ENCODE measurements around the gene CARS2.
A peak's percentile ranks its signal among the peaks of the same experiment; 100 is the strongest.
"Not testable (repeated sequence)": the region's sequence is repeated elsewhere in the genome, so short reads cannot be mapped to it uniquely, and the experiment has no call there.

Gene CARS2

GRCh38 chr13:110682746-110683145 is 23.2 kb downstream of the CARS2 start:
- no peak for DNase-seq (ENCODE audit: low read depth)

- DNase-seq (ENCODE audit: low read depth): no peak
Observed at GRCh38 chr13:110681868-110682550, 23.9 kb downstream of the CARS2 start.

- no peak for DNase-seq (ENCODE audit: low read depth)
Observed at GRCh38 chr13:110680852-110681251, 25.1 kb downstream of the CARS2 start.

GRCh38 chr13:110677731-110678545 is 28.0 kb downstream of the CARS2 start:
- DNase-seq (ENCODE audit: low read depth): no peak

GRCh38 chr13:110676595-110677587 is 29.0 kb downstream of the CARS2 start:
- peak; percentile 34 for DNase-seq (ENCODE audit: low read depth)

GRCh38 chr13:110669814-110670213 is 36.1 kb downstream of the CARS2 start:
- DNase-seq (ENCODE audit: low read depth): not testable (repeated sequence)

GRCh38 chr13:110669036-110669435 is 36.9 kb downstream of the CARS2 start:
- no peak for DNase-seq (ENCODE audit: low read depth)

GRCh38 chr13:110666255-110666533 is 39.7 kb downstream of the CARS2 start:
- no peak for DNase-seq (ENCODE audit: low read depth)

- DNase-seq (ENCODE audit: low read depth): no peak
Observed at GRCh38 chr13:110665491-110666254, 40.2 kb downstream of the CARS2 start.

- DNase-seq (ENCODE audit: low read depth): no peak
Observed at GRCh38 chr13:110664673-110665072, 41.2 kb downstream of the CARS2 start.

- no peak for DNase-seq (ENCODE audit: low read depth)
Observed at GRCh38 chr13:110664041-110664440, 41.9 kb downstream of the CARS2 start.

GRCh38 chr13:110663491-110663890 is 42.4 kb downstream of the CARS2 start:
- DNase-seq (ENCODE audit: low read depth): no peak

GRCh38 chr13:110662777-110663443 is 43.0 kb downstream of the CARS2 start:
- DNase-seq (ENCODE audit: low read depth): no peak

GRCh38 chr13:110662091-110662490 is 43.8 kb downstream of the CARS2 start:
- DNase-seq (ENCODE audit: low read depth): no peak

GRCh38 chr13:110661256-110661655 is 44.7 kb downstream of the CARS2 start:
- no peak for DNase-seq (ENCODE audit: low read depth)

- DNase-seq (ENCODE audit: low read depth): not testable (repeated sequence)
Observed at GRCh38 chr13:110658218-110658911, 47.6 kb downstream of the CARS2 start.

GRCh38 chr13:110657196-110657595 is 48.7 kb downstream of the CARS2 start:
- no peak for DNase-seq (ENCODE audit: low read depth)

GRCh38 chr13:110653851-110654250 is 52.1 kb downstream of the CARS2 start:
- no peak for DNase-seq (ENCODE audit: low read depth)

GRCh38 chr13:110653271-110653670 is 52.6 kb downstream of the CARS2 start:
- no peak for DNase-seq (ENCODE audit: low read depth)

GRCh38 chr13:110652764-110653163 is 53.2 kb downstream of the CARS2 start:
- no peak for DNase-seq (ENCODE audit: low read depth)

Measured in activated T-cell treated with anti-CD3 and anti-CD28 coated beads for 48 hours (primary cell).